Measurements from ENCODE around the gene OR8D4. TPM values are rescaled to one million over a fixed set of nuclear protein-coding genes. Genes with fewer than 3 reads are reported as not detected.
"Not testable (repeated sequence)": the region's sequence is repeated elsewhere in the genome, so short reads cannot be mapped to it uniquely, and the experiment has no call there.

Gene OR8D4
- not detected for polyA plus RNA-seq (ENCODE audit: insufficient read length)
- long read RNA-seq, donor 1 = 0 reads
- long read RNA-seq, donor 2 = 0 reads
- long read RNA-seq, donor 3 = 0 reads
- long read RNA-seq, donor 4 = 0 reads
- long read RNA-seq, donor 5 = 0 reads
- long read RNA-seq, donor 6 = 0 reads
- long read RNA-seq, donor 7 = 0 reads
- long read RNA-seq, donor 8 = 0 reads

DNA sequence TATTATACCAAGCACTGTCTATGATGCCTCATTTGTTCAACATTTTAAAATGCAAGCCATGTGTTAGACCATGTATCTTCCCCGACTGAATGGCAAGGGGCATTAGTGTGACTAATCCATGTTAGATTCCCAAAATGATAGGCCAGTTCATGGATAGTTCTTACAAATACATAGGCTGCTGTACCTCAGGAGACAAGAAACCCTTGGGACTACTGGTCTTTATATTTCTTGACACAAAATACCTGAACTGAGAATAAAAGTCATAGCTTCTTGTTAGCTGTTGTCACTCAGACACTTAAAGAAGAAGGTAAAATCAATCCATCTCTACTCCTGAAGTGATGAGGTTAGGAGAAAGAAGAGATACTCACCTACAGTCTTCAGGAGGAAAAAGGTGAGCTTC, at the start of gene OR8D4:
OR8D4 (plus strand) TSS at position 301 of the 400 bp plus-strand sequence. CDS start 4,265 bp downstream, outside the sequence.
- DNase-seq = no peak

DNA sequence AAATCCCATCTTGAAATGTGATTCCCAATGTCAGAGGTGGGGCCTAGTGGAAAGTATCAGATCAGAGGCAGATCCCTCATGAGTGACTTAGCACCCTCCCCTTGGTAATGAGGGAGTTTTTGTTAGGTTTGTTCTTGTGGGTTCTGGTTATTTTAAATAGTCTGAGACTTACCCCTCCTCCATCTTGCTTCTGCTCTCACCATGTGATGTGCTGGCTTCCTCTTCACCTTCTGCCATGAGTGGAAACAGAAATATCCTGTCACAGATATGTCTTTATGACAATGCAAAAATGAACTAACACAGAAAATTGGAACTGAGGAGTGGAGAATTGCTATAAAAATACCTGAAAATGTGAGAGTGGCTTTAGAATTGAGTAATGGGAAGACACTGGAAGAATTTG, 49.6 kb upstream of the OR8D4 start:
- DNase-seq = no peak

DNA sequence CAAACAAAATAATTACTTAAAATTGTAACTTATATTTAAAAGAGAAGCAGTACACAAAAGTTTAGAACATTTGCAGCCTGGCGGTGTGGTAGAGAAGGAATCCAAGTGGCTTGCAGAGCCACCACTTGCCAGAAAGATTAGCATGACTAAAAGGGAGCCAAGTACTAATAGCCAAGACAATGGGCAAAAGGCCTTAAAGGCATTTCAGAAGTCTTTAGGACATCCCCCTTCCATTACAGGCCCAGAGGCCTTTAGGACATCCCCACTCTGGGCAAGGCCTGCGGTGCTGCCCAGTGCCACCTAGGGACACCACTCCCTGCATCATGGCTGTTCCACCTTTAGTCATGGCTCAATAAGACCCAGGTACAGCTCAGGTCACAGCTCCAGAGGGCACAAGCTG, 48.9 kb upstream of the OR8D4 start:
- DNase-seq = no peak

DNA sequence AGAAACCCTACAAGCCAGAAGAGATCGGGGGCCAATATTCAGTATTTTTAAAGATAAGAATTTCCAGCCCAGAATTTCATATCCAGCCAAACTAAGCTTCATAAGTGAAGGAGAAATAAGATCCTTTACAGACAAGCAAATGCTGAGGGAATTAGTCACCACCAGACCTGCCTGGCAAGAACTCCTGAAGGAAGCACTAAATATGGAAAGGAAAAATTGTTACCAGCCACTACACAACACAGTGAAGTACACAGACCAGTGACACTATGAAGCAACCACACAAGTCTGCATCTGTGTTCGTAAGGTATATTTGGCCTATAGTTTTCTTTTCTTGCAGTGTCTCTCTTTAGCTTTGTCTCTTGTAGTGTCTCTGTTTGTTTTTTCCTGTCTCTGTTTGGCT, 45.5 kb upstream of the OR8D4 start:
- DNase-seq = no peak

DNA sequence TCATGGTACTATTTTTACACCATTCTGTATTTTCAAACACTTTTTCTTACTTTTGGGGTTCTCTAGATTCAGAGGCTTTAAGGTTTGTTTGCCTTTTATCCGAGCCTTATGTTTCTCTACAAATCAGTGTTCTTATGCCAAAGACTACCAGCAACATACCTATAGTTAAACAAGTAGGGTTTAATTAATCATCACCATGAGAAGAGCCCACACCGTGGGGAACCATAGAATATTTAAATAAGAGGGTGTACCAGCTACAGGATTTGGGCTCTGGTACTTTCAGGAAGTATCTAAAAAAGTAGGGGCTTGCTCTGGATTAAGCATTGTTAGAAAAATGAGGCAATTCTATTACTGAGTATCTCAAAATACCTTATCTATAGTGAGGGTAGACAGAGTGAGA, 42.2 kb upstream of the OR8D4 start:
- DNase-seq = no peak

DNA sequence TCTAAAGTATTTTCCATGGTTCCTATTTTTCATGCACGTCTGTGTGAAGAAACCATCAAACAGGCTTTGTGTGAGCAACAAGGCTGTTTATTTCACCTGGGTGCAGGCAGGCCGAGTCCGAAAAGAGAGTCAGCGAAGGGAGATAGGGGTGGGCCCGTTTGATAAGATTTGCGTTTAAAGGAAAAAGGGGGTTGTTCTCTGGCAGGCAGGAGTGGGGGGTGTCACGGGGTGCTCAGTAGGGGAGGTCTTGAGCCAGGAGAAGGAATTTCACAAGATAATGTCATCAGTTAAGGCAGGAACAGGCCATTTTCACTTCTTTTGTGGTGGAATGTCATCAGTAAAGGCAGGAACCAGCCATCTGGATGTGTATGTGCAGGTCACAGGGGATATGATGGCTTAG, 36.7 kb upstream of the OR8D4 start:
- not testable (repeated sequence) for DNase-seq

DNA sequence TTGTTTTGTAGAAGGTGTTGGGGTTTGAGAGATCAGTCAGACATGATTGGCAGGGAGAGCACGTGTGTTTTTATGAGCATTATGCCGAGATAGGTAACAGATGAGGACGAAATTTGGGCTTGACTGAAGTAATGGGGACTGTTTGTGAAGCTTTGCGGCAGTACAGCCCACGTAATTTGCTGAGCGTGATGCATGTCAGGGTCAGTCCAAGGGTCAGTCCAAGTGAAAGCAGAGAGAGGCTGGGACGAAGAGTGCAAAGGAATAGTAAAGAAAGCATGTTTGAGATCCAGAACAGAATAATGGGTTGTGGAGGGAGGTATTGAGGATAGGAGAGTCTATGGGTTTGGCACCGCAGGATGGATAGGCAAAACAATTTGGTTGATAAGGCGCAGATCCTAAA, 34.2 kb upstream of the OR8D4 start:
- DNase-seq = not testable (repeated sequence)

GRCh38 chr11:123880912-123881311, 21.1 kb upstream of the OR8D4 start:
- no peak for DNase-seq

GRCh38 chr11:123885570-123885969, 16.4 kb upstream of the OR8D4 start, which contains the start of gene TMEM225:
TSS of gene TMEM225 (minus strand) at chr11:123885670. CDS start at chr11:123885425, 245 bp downstream.
- DNase-seq = no peak

DNA sequence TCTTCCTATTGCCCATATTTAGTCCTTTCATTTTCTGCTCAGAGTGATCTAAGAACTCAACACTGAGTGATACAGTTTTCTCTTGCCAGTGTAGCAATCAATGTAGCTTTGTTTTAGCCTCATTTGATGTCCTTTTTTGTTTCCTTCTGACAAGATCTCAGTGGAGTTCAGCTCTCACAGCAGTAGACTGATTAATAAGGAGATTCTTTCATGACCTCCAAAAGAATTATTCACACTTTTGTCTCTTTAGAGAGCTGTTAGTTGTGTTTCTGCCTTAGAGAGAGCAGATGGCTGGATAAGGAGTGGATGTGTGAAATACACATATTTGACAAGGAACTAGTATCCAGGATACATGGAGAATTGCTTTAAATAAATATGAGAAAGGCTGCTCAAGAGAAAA, 9.9 kb upstream of the OR8D4 start:
- DNase-seq = no peak

DNA sequence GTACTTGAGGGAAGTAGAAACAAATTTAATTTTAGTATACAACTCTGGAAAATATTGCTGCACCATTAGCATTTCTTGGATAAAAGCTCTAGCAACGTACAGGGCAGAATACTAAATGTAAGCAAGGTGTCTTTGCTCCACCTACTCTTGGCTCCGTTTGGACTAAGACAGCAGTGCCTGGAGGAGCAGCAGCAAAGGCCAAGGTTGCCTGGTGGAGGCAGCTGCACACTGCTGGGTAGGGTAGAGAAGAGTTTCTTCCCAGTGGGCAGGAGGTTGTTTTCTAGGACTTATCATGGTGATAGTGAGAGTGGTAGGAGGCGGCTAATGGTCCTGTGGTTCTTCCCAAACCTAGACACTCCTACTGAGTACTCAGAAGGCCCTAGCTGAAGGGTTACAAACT, 2.2 kb upstream of the OR8D4 start:
- no peak for DNase-seq

GRCh38 chr11:123903932-123904331, 2.0 kb downstream of the OR8D4 start:
- DNase-seq = no peak

- DNase-seq = no peak
Measured at GRCh38 chr11:123904932-123905331, 3.0 kb downstream of the OR8D4 start.

DNA sequence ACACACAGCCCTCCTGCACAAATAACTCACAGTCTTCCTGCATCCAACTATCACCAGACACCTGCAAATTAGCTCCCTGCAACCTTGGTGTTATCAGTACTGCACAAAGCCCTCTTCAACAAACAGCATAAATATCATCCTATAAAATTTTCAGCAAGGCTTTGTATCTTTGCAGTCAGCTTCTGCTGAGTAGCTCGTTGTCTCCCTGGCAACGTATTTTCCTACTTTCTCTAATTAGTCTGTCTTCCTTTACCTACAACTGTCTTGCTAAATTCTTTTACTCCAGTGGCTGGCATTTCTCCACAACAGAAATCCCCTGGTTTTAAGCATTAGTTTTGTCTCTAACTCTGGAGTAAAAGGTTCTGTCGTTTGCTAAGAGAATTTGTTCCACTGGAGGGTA, 3.9 kb downstream of the OR8D4 start:
- no peak for DNase-seq

DNA sequence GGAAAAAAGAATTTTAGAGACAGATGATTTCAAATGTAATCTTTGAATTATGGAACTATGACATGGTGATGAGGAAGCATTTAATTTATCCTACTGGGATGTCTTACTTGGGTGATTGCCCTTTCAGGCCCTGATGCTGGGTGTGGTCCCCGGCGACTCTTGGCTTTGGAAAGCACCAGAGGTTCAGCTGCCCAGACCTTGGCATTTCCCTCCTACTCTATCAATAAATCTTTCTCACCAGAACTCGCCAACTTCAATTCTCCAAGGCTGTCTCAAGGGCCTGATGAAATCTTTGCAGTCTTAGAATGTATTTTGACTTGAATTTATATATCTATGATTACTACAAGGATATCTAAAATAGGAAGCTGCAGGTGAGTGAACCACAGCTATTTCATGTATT, 19.0 kb downstream of the OR8D4 start:
- no peak for DNase-seq

GRCh38 chr11:123924027-123924426, 22.1 kb downstream of the OR8D4 start:
- no peak for DNase-seq

- DNase-seq = no peak
Measured at GRCh38 chr11:123939317-123939716, 37.4 kb downstream of the OR8D4 start, which contains the start of gene OR4D5. TSS of gene OR4D5 (plus strand) at chr11:123939617. CDS start at chr11:123939617, 0 bp downstream.

GRCh38 chr11:123942413-123942812, 40.4 kb downstream of the OR8D4 start:
- no peak for DNase-seq

GRCh38 chr11:123943738-123944137, 41.8 kb downstream of the OR8D4 start, which contains the start of gene OR6T1:
TSS of gene OR6T1 (minus strand) at chr11:123943838. CDS start at chr11:123943838, 0 bp downstream.
- DNase-seq = no peak

- no peak for DNase-seq
Measured at GRCh38 chr11:123945132-123945531, 43.2 kb downstream of the OR8D4 start.

- DNase-seq = no peak
Measured at GRCh38 chr11:123956752-123957151, 54.8 kb downstream of the OR8D4 start.

All from left kidney (tissue), 8 donors.